ENCODE data around the gene DAGLA. TPM values are rescaled to one million over a fixed set of nuclear protein-coding genes. Genes with fewer than 3 reads are reported as not detected.

DAGLA gene
- total RNA-seq, 1 donor = 3.6 TPM

DNA sequence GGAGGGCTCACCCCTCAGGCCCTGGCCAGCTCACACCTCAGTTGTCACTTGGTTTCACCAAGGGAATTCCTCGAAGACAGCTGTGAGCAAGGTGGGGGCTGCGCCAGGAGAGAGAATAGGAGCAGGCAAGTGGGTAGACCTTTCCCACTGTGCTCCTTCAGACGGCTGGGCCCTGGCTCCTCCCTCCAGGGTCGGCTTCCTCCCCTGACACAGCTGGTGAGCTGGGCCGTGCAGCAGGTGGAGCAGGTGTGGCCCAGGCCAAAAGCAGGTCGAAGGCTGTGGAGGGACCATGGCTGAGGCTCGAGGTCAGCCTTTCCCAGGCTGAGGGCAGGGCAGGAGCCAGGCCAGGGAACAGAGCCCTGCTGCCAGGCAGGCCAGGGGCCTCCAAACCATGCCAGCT is 59.8 kb downstream of the DAGLA start:
- H3K27ac ChIP-seq (ENCODE audit: low read depth, low read length) = no peak overlapping the region
- no peaks in the 10 kb centered on the region for H4K20me1 ChIP-seq (ENCODE audit: insufficient read depth, low read length)
- H3K79me2 ChIP-seq (ENCODE audit: insufficient read depth, low read length) = no peaks in the 10 kb centered on the region
- H3K4me3 ChIP-seq (ENCODE audit: insufficient read depth, low read length) = no peak overlapping the region
- no peaks in the 10 kb centered on the region for H3K9me3 ChIP-seq (ENCODE audit: low read depth, low read length)
- TF ChIP-seq, protein P1, sequence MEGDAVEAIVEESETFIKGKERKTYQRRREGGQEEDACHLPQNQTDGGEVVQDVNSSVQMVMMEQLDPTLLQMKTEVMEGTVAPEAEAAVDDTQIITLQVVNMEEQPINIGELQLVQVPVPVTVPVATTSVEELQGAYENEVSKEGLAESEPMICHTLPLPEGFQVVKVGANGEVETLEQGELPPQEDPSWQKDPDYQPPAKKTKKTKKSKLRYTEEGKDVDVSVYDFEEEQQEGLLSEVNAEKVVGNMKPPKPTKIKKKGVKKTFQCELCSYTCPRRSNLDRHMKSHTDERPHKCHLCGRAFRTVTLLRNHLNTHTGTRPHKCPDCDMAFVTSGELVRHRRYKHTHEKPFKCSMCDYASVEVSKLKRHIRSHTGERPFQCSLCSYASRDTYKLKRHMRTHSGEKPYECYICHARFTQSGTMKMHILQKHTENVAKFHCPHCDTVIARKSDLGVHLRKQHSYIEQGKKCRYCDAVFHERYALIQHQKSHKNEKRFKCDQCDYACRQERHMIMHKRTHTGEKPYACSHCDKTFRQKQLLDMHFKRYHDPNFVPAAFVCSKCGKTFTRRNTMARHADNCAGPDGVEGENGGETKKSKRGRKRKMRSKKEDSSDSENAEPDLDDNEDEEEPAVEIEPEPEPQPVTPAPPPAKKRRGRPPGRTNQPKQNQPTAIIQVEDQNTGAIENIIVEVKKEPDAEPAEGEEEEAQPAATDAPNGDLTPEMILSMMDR (IDR thresholded peaks at IDR 0.05; ENCODE audit: extremely low read depth, low read depth, low read length) = no peak
- H3K36me3 ChIP-seq (ENCODE audit: insufficient read depth, low read length) = peaks cover 32% of the 10 kb centered on the region
- DNase-seq (ENCODE audit: insufficient read length, low spot score, missing footprints) = no peak
- H3K4me1 ChIP-seq (ENCODE audit: insufficient read depth, low read length) = no peaks in the 10 kb centered on the region
- no peak overlapping the region for H3K4me2 ChIP-seq (ENCODE audit: insufficient read depth, low read length)
- H2AFZ ChIP-seq (ENCODE audit: low read length) = no peak overlapping the region
- no peaks in the 10 kb centered on the region for H3K27me3 ChIP-seq (ENCODE audit: insufficient read depth, low read length)

DNA sequence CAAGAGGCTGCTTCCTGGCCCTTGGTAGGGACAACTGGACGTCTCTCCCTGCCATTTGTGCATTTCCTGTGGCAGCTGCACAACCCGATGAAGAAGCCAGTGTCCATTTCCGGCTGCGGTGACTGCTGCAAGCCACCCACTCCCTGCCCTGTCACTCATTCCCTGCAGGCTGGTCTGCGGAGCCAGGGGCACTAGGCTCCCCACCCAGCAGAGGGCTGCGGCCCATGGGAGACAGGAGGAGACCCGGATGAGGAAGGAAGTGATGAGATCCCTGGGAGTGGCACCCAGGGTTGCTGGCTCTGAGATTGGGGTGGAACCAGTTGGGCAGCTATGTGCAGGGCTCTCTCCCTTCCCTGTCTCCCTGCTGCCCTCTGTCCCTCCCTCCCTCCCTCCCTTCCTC is 62.2 kb downstream of the DAGLA start:
- Histone ChIP-seq H3K27me3 (ENCODE audit: insufficient read depth, low read length) (no peaks in the 10 kb centered on the region), H3K36me3 (ENCODE audit: insufficient read depth, low read length) (peaks cover 12% of the 10 kb centered on the region), H3K4me3 (ENCODE audit: insufficient read depth, low read length) (no peak overlapping the region), H3K79me2 (ENCODE audit: insufficient read depth, low read length) (no peaks in the 10 kb centered on the region), H3K4me2 (ENCODE audit: insufficient read depth, low read length) (no peak overlapping the region), H3K27ac (ENCODE audit: low read depth, low read length) (no peak overlapping the region), H3K4me1 (ENCODE audit: insufficient read depth, low read length) (no peaks in the 10 kb centered on the region), H2AFZ (ENCODE audit: low read length) (no peak overlapping the region), H4K20me1 (ENCODE audit: insufficient read depth, low read length) (no peaks in the 10 kb centered on the region), H3K9me3 (ENCODE audit: low read depth, low read length) (no peaks in the 10 kb centered on the region)
- no peak for DNase-seq (ENCODE audit: insufficient read length, low spot score, missing footprints)
- TF ChIP-seq, protein P1 (IDR thresholded peaks at IDR 0.05; ENCODE audit: extremely low read depth, low read depth, low read length) = no peak

DNA sequence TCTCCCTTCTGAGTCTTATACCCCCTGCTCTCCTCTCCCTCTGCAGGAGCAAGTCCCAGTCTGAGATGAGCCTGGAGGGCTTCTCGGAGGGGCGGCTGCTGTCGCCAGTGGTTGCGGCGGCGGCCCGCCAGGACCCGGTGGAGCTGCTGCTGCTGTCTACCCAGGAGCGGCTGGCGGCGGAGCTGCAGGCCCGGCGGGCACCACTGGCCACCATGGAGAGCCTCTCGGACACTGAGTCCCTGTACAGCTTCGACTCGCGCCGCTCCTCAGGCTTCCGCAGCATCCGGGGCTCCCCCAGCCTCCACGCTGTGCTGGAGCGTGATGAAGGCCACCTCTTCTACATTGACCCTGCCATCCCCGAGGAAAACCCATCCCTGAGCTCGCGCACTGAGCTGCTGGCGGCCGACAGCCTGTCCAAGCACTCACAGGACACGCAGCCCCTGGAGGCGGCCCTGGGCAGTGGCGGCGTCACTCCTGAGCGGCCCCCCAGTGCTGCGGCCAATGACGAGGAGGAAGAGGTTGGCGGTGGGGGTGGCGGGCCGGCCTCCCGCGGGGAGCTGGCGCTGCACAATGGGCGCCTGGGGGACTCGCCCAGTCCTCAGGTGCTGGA is 63.4 kb downstream of the DAGLA start:
- no peak for DNase-seq (ENCODE audit: insufficient read length, low spot score, missing footprints)
- H3K4me2 ChIP-seq (ENCODE audit: insufficient read depth, low read length) = no peak overlapping the region
- no peak overlapping the region for H3K4me3 ChIP-seq (ENCODE audit: insufficient read depth, low read length)
- H3K9me3 ChIP-seq (ENCODE audit: low read depth, low read length) = no peaks in the 10 kb centered on the region
- no peaks in the 10 kb centered on the region for H4K20me1 ChIP-seq (ENCODE audit: insufficient read depth, low read length)
- no peak overlapping the region for H2AFZ ChIP-seq (ENCODE audit: low read length)
- H3K36me3 ChIP-seq (ENCODE audit: insufficient read depth, low read length) = peaks cover 7% of the 10 kb centered on the region
- H3K79me2 ChIP-seq (ENCODE audit: insufficient read depth, low read length) = no peaks in the 10 kb centered on the region
- peaks cover 4% of the 10 kb centered on the region for H3K4me1 ChIP-seq (ENCODE audit: insufficient read depth, low read length)
- H3K27me3 ChIP-seq (ENCODE audit: insufficient read depth, low read length) = no peaks in the 10 kb centered on the region
- H3K27ac ChIP-seq (ENCODE audit: low read depth, low read length) = no peak overlapping the region
- TF ChIP-seq, protein P1 (IDR thresholded peaks at IDR 0.05; ENCODE audit: extremely low read depth, low read depth, low read length) = no peak

DNA sequence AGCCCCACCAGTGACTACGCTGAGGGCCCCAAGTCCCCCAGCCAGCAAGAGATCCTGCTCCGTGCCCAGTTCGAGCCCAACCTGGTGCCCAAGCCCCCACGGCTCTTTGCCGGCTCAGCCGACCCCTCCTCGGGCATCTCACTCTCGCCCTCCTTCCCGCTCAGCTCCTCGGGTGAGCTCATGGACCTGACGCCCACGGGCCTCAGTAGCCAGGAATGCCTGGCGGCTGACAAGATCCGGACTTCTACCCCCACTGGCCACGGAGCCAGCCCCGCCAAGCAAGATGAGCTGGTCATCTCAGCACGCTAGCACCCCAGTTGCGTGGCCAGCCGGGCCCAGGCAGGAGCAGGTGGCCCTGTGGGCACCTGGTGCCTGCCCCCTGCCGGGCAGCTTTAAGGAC is 64.0 kb downstream of the DAGLA start:
- Histone ChIP-seq H3K36me3 (ENCODE audit: insufficient read depth, low read length) (peaks cover 7% of the 10 kb centered on the region), H3K9me3 (ENCODE audit: low read depth, low read length) (no peaks in the 10 kb centered on the region), H3K27me3 (ENCODE audit: insufficient read depth, low read length) (no peaks in the 10 kb centered on the region), H3K27ac (ENCODE audit: low read depth, low read length) (no peak overlapping the region), H3K4me3 (ENCODE audit: insufficient read depth, low read length) (no peak overlapping the region), H3K4me2 (ENCODE audit: insufficient read depth, low read length) (no peak overlapping the region), H4K20me1 (ENCODE audit: insufficient read depth, low read length) (no peaks in the 10 kb centered on the region), H3K4me1 (ENCODE audit: insufficient read depth, low read length) (peaks cover 4% of the 10 kb centered on the region), H2AFZ (ENCODE audit: low read length) (no peak overlapping the region), H3K79me2 (ENCODE audit: insufficient read depth, low read length) (no peaks in the 10 kb centered on the region)
- TF ChIP-seq, protein P1 (IDR thresholded peaks at IDR 0.05; ENCODE audit: extremely low read depth, low read depth, low read length) = no peak
- no peak for DNase-seq (ENCODE audit: insufficient read length, low spot score, missing footprints)

Data from osteoblast (primary cell).